NCI-H460 (cell line): ENCODE results near the gene CPZ. TPM values are rescaled to one million over a fixed set of nuclear protein-coding genes. Genes with fewer than 3 reads are reported as not detected.
"Not testable (repeated sequence)": the region's sequence is repeated elsewhere in the genome, so short reads cannot be mapped to it uniquely, and the experiment has no call there.

Source experiments
- DNase-seq: peaks from one replicate; pipeline ENCODE4 v3.0.0-alpha.2; 2016; ENCODE audit warnings: low read depth; ENCODE audit errors: extremely low read depth
- total RNA-seq: library from RNA; depleted of rRNA; stranded (reverse); fragments of >200 nt; shearing (Covaris generic); gene quantifications from 2 replicates; pipeline ENCODE4 v1.2.3, GENCODE V29; 2014

The CPZ gene
- total RNA-seq, 1 experiment from 2014 or later, result 0.32 TPM

- DNase-seq, result no peak
Observed at GRCh38 chr4:8648816-8649630, 56.5 kb downstream of the CPZ start.

GRCh38 chr4:8649631-8650361, 57.2 kb downstream of the CPZ start:
- no peak for DNase-seq

GRCh38 chr4:8651661-8652180, 59.2 kb downstream of the CPZ start:
- DNase-seq, result no peak

- DNase-seq, result no peak
Observed at GRCh38 chr4:8652181-8653078, 59.9 kb downstream of the CPZ start.

GRCh38 chr4:8653326-8654000, 60.9 kb downstream of the CPZ start:
- DNase-seq, result no peak

DNA sequence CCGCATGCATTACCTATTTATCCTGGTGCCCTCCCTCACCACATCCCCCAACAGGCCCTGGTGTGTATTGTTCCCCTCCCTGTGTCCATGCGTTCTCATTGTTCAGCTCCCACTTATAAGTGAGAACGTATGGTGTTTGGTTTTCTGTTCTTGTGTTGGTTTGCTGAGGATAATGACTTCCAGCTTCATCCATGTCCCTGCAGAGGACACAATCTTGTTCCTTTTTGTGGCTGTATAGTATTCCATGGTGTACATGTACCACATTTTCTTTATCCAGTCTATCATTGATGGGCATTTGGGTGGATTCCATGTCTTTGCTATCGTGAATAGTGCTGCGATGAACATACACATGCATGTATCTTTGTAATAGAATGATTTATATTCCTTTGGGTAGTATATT, 61.6 kb downstream of the CPZ start:
- DNase-seq, result not testable (repeated sequence)

DNA sequence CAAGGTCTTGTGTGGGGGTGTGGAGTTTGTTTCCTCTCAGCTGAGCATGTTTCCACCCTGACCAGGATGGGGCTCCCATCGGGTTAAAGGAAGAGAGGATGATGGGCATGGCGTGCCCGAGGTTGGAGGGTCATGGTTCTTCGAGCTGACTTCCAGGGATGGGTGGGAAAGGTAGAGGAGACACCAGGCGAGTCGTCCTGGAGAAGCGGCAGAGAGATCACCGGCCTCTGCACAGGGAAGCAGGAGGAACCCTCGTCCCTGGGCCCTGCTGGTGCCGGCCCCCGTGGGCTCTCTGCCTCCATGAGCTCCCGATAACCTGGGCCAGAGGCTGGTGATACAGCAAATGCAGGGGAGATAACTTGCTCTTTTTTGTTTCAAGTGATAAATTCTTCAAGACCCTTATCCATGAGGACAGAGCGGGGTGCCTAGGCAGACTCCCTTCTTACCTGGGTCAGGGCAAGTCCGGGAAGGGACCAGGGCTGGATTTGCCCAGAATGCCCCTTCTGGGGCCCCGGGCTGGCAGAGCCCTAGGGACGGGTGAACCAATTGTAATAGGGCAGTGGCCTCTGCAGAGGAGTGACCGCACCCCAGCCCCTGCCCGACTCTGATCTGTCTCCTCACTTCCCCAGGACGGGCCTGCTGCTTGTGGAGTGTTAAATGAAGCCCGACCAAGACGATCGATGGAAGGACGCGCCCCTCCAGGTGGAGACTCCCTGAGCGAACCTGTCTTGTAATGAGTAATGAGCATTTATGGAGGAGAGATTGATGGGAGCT, 63.0 kb downstream of the CPZ start:
- DNase-seq, result no peak

GRCh38 chr4:8656185-8656517, 63.6 kb downstream of the CPZ start:
- DNase-seq, result no peak

DNA sequence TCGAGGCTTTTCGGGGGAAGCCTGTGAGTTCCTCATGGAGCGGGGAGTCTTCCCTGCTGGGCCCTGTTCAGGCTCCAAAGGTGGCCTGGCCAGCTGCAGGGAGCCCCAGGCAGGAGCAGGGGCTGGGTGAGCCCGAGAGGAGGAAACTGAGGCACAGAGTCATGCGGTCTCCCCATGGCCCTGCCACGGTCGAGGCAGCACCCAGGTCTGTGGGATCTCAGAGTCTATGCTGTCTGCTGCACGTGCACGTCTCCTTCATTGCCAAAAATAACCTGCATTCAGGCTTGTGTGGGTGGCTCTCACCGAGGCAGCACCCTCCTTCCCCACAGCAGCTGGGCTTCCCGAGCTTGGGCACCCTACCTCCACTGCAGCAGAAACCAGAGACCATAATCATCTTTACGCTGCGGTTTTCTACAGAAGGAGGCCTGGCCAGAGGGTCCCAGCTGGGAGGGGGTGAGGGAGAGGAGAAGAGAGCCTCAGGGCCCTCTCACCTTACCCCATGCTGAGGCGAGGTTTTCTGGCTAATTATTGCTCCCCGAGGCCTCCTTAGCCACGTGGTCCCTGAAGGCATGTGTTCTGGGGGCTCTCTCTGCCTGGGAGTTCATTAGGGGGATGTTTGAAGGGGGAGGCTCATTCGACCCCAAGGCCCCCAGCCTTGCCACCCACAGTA, 64.3 kb downstream of the CPZ start:
- no peak for DNase-seq

DNA sequence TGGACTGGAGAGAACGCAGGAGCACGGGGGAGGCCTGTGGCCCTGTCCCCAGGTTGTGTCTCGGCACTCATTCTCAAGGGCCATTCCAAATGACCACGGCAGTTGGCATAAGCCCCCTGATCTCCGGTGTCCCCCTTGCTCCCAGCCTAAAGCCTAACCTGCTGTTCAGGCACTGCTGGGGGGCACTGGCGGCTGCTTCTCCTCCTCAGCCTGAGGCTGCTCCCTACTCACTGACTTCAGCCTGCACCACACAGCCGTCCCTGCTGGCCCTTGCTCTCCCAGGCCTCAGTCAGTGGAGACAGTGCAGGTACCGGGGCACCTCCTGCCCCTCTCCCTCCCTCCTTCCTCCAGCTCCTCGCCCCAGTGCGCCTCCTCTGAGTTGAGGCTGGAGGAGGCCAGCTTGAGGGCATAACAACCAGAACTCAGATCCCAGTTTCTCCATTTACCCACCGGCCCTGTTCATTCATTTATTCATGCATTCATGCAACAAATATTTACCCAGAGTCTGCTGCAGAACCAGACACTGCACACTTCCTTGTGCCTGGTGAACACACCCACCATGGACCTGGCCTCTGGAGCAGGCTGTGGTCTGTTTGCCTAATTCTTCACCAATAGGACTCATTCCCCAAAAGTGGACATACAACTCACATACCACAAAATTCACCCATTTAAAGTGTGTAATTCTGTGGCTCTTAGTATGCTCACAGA, 65.0 kb downstream of the CPZ start:
- DNase-seq, result no peak

DNA sequence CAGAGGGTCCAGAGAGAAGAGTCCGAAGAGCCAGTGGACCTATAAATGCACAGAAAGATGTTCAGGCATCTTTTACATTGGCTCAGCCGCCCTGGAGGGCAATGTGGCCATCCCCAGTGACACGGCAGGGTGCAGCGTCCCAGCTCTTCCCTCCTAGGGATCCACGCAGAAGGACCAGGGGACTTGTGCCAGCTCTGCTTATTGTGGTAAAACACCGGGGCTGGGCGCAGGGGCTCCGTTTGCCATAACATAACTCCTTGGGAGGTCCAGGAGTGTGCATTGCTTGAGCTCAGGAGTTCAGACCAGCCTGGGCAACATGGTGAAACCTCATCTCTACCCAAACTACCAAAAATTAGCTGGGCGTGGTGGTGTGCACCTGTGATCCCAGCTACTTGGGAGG, 70.2 kb downstream of the CPZ start:
- DNase-seq, result no peak

- DNase-seq, result no peak
Observed at GRCh38 chr4:8664031-8664805, 71.7 kb downstream of the CPZ start.

GRCh38 chr4:8664976-8665375, 72.4 kb downstream of the CPZ start:
- no peak for DNase-seq

DNA sequence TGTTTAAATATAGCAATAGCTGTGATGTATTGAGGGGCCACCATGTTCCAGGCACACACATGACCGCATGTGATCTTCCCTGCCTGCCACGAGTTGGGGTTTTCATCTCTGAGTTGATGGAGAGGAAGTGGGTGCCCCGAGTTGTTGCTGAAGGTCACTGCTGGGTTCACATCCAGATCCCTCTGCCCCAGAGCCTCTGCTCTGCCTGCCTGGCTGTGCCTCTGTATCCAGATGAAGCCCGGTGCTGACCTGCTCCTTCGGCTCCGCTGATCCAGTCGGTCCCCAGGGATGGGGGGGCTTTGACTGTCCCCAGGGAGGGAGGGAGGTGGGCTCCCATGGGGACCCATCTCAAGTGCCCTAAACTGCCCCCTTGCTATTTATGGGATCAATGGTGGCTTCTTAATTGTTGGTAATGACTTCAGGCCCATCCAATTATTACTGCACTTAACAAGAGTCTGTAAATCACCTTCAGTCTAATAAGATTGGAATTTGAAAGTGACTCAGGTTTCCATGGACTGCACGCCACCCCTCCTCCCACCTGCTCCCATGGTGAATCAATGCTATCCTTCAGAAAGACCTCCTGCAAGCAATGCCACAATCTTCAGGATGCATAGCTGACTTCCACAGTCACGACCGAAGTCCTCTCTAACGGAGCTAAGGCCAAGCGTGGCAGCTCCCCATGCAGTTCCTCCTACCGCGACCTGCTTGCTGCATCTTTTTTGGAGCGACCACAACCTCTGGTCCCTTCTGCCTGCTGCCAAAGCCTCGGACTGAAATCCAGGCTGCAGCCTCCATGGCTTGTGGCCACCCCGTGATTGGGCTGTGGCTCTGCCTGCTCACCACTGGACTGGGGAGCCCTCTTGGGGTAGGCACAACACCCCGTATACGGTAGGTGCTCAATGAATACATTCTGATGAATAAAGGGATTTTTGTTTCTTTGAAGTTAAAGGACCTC, 73.1 kb downstream of the CPZ start:
- DNase-seq, result no peak

DNA sequence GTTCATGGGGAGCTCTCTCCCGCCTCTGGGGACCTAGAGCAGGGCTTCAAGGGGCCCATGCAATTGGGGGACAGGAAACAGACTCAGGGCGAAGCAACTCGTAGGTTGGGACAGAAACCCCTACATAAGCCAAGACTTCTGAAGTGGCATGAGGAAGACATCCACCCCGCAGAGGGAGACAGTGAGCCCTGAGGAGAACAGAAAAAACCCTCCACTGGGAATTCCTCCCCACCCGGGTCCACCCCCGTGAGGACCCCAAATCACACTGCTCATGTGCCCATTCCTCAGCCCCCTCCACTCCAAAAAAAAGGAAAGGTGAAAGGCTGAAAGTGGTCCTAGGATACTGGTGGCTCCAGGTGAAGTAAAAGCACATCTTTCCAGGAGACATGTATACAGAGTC, 74.0 kb downstream of the CPZ start:
- DNase-seq, result no peak
